ENCODE measurements around the gene HOXA9.

HOXA9 gene

GRCh38 chr7:27198138-27198841 is 33.0 kb upstream of the HOXA9 start:
- no peaks in the 10 kb centered on the region for H3K4me1 ChIP-seq (ENCODE audit: insufficient read depth, low read length)
- H3K4me3 ChIP-seq (ENCODE audit: low read length), result no peak overlapping the region
- H3K27me3 ChIP-seq (ENCODE audit: insufficient read depth, low read length), result peaks cover 81% of the 10 kb centered on the region
- no peak overlapping the region for H2AFZ ChIP-seq (ENCODE audit: low read depth, low read length)
- no peaks in the 10 kb centered on the region for H3K9me3 ChIP-seq (ENCODE audit: low read length)
- H3K36me3 ChIP-seq (ENCODE audit: insufficient read depth, low read length), result no peaks in the 10 kb centered on the region

DNA sequence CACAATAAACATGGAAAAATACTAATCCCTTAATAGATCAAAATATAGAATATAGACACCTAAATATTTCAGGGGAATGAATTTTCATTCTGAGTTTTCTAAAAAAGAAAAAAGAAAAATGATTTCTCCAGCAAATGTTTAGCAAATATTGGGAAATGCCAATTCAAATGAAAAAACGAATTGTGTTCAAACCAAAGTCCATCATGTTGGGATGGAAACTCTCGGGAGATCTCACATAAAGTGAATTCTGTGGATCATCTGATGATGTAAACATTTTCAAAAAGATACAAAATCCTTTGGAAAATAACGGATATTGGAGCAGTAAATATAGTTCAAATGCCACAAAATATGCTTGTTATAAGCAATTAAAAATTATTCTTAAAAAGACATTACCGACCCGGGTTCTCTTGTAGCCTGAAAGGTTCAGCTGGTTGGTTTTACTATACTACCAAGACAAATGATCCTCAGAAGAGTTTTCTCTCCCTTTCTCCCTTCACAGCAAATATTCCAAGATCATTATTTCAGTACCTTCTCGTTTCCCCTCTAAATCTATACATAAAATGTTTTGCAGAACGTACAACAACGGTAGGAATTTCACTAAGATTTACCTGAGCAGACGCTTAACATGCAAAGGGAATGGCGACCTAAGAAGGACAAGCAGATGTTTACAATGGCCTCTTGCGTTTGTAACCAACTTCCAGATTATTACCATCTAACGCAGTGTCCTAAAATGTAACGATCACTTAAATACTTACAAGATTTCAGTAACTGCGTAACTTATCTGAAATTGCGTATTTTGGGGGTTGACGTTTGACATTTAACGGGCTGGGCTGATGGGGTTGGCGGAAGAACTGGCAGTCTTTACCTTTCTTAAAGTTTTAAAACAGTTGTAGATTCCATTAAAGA is 32.1 kb upstream of the HOXA9 start:
- Histone ChIP-seq H3K27me3 (ENCODE audit: insufficient read depth, low read length) (peaks cover 82% of the 10 kb centered on the region), H3K9me3 (ENCODE audit: low read length) (no peaks in the 10 kb centered on the region), H3K4me1 (ENCODE audit: insufficient read depth, low read length) (no peaks in the 10 kb centered on the region), H3K36me3 (ENCODE audit: insufficient read depth, low read length) (no peaks in the 10 kb centered on the region), H2AFZ (ENCODE audit: low read depth, low read length) (no peak overlapping the region), H3K4me3 (ENCODE audit: low read length) (no peak overlapping the region)

GRCh38 chr7:27196287-27196767 is 31.0 kb upstream of the HOXA9 start:
- Histone ChIP-seq H3K27me3 (ENCODE audit: insufficient read depth, low read length) (peaks cover 83% of the 10 kb centered on the region), H3K4me3 (ENCODE audit: low read length) (no peak overlapping the region), H3K36me3 (ENCODE audit: insufficient read depth, low read length) (no peaks in the 10 kb centered on the region)

GRCh38 chr7:27194686-27195379 is 29.5 kb upstream of the HOXA9 start:
- Histone ChIP-seq H2AFZ (ENCODE audit: low read depth, low read length) (no peak overlapping the region), H3K9me3 (ENCODE audit: low read length) (no peaks in the 10 kb centered on the region), H3K36me3 (ENCODE audit: insufficient read depth, low read length) (no peaks in the 10 kb centered on the region), H3K27me3 (ENCODE audit: insufficient read depth, low read length) (peaks cover 83% of the 10 kb centered on the region), H3K4me1 (ENCODE audit: insufficient read depth, low read length) (no peaks in the 10 kb centered on the region), H3K4me3 (ENCODE audit: low read length) (no peak overlapping the region)

More at GRCh38 chr7:27196287-27196767, 31.0 kb upstream of the HOXA9 start:
- H3K9me3 ChIP-seq (ENCODE audit: low read length), result no peaks in the 10 kb centered on the region
- H2AFZ ChIP-seq (ENCODE audit: low read depth, low read length), result no peak overlapping the region
- H3K4me1 ChIP-seq (ENCODE audit: insufficient read depth, low read length), result no peaks in the 10 kb centered on the region

DNA sequence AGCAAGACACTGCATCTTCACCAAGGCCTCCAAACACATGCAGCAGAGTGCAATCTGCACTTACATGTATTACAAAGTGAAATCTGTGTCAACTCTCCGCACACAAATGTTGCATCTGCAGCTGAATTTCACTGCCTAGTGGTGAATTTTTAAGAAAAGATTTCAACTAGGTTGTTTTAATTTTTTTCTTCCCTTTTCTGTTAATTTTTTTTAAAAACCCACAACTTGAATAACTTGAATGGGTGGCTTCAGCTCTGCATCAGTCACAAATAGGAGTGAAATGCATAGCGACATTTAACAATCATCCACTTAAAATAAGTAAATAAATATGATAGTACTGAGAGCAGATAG is 28.6 kb upstream of the HOXA9 start:
- Histone ChIP-seq H3K4me1 (ENCODE audit: insufficient read depth, low read length) (no peaks in the 10 kb centered on the region), H3K4me3 (ENCODE audit: low read length) (no peak overlapping the region), H3K27me3 (ENCODE audit: insufficient read depth, low read length) (peaks cover 87% of the 10 kb centered on the region), H3K9me3 (ENCODE audit: low read length) (no peaks in the 10 kb centered on the region), H2AFZ (ENCODE audit: low read depth, low read length) (no peak overlapping the region), H3K36me3 (ENCODE audit: insufficient read depth, low read length) (no peaks in the 10 kb centered on the region)

DNA sequence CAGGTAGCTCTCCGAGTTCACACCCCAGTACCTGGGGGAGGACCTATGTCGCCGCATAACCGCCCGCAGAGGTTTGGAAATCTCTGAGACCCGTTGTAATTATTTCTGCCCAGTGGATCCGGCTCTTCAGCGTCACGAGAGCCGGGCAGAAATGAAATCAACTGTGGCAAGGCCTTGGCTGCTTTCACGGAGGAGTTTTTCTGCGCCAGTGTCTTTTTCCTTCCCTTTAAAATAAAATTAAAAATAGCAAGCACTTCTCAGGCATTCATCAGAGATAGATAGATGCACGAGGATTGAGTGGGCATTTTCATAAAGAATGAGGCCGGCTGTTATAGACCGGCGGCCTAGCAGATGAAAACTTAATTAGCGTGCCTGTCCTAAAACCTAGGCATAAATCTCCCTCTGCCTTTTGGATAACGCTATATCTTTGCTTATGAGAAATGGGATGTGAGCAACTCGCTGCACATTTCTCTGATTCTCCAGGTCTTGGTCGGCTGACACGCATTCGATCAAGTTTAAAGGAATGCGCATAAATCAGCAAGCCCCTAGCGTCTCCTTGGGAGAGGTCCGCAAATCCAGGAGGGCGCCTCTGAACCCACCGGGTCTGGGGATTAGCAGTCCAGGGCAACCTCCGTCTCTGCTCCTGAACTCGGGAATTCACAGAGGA is 28.1 kb upstream of the HOXA9 start:
- peak overlapping the region; percentile 36 for H2AFZ ChIP-seq (ENCODE audit: low read depth, low read length)
- H3K4me1 ChIP-seq (ENCODE audit: insufficient read depth, low read length), result no peaks in the 10 kb centered on the region
- H3K27me3 ChIP-seq (ENCODE audit: insufficient read depth, low read length), result peaks cover 87% of the 10 kb centered on the region
- no peaks in the 10 kb centered on the region for H3K36me3 ChIP-seq (ENCODE audit: insufficient read depth, low read length)
- no peak overlapping the region for H3K4me3 ChIP-seq (ENCODE audit: low read length)
- no peaks in the 10 kb centered on the region for H3K9me3 ChIP-seq (ENCODE audit: low read length)

DNA sequence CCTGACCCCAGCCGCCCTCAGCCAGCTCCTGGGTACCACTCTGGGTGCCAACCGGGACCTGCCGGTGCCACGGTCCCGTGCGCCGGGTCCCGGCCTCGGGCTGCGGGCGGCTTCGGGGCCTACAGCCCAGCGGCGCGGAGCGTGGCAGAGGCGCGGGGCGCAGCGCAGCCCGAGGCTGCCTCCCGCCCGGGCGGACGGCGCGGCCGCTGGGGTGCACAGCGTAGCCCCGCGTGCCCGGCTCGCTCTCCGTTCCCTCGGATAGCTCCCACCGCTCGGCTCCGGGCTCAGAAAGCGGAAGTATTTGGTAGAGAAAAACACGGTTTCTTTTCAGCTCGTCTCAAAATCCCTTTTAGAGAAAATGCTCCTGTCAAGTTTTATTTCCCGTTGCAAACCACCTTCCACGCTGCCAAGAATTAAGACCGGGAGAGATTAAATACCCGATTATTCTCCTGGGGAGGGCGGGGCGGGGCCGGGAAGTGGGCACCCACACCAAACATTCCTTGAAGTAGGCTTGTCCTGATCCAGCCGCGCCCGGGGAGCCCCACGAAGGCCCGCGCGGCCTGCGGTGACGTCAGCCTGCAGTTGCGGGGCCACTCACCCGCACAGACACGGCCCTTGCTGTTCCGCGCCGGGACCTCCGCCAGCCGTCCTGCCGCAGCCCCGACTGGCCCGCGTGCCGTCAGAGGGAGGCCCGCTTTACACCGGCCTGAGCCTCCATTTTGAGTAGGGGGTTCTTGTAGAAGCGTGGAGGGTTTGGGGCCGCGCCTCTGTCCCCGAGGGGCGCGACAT is 27.4 kb upstream of the HOXA9 start:
- H2AFZ ChIP-seq (ENCODE audit: low read depth, low read length), result peak overlapping the region; percentile 36
- H3K36me3 ChIP-seq (ENCODE audit: insufficient read depth, low read length), result no peaks in the 10 kb centered on the region
- H3K27me3 ChIP-seq (ENCODE audit: insufficient read depth, low read length), result peaks cover 87% of the 10 kb centered on the region
- no peaks in the 10 kb centered on the region for H3K9me3 ChIP-seq (ENCODE audit: low read length)
- H3K4me1 ChIP-seq (ENCODE audit: insufficient read depth, low read length), result no peaks in the 10 kb centered on the region
- no peak overlapping the region for H3K4me3 ChIP-seq (ENCODE audit: low read length)

DNA sequence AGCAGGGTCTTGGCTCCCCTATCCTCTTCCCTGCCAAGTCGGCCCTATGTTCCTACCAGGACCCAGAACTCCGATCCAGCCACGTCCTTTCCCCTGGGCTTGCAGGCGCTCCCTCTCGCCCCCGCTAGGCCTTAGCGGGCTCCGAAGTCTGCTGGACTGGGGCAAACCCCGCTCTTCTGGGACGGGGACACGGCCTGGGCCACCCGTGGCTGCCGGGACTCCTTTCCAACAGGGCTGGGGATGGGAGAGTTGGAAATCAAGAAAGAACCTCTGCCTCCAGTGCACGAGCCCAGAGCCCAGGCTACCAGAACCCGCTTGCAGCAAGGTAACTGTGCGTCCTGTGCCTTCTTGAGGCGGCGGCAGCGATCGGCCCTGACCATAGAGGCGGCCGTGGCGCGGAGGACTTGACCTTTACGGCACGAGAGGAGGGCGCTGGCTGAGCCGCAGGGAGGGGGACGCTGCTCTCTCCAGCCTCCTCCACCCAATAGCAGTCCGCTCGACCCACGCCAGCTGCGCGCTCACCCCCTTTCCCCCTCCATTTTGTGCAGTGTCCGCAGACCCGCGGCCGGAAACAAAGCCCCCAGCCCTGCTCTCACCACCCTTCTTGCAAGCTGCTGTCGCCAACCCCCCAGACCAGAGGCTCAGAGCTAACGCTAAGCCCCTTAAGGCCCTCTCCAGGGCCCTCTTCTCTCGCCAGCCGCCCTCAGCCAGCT is 26.7 kb upstream of the HOXA9 start:
- Histone ChIP-seq H3K27me3 (ENCODE audit: insufficient read depth, low read length) (peaks cover 88% of the 10 kb centered on the region), H3K4me1 (ENCODE audit: insufficient read depth, low read length) (no peaks in the 10 kb centered on the region), H3K4me3 (ENCODE audit: low read length) (no peak overlapping the region), H2AFZ (ENCODE audit: low read depth, low read length) (no peak overlapping the region), H3K36me3 (ENCODE audit: insufficient read depth, low read length) (no peaks in the 10 kb centered on the region), H3K9me3 (ENCODE audit: low read length) (no peaks in the 10 kb centered on the region)

GRCh38 chr7:27191161-27191731 is 25.9 kb upstream of the HOXA9 start:
- no peak overlapping the region for H3K4me3 ChIP-seq (ENCODE audit: low read length)
- H3K9me3 ChIP-seq (ENCODE audit: low read length), result no peaks in the 10 kb centered on the region
- no peaks in the 10 kb centered on the region for H3K36me3 ChIP-seq (ENCODE audit: insufficient read depth, low read length)
- no peaks in the 10 kb centered on the region for H3K4me1 ChIP-seq (ENCODE audit: insufficient read depth, low read length)
- H2AFZ ChIP-seq (ENCODE audit: low read depth, low read length), result no peak overlapping the region
- peaks cover 95% of the 10 kb centered on the region for H3K27me3 ChIP-seq (ENCODE audit: insufficient read depth, low read length)

- no peaks in the 10 kb centered on the region for H3K4me1 ChIP-seq (ENCODE audit: insufficient read depth, low read length)
- no peaks in the 10 kb centered on the region for H3K36me3 ChIP-seq (ENCODE audit: insufficient read depth, low read length)
- peaks cover 100% of the 10 kb centered on the region for H3K27me3 ChIP-seq (ENCODE audit: insufficient read depth, low read length)
- H3K9me3 ChIP-seq (ENCODE audit: low read length), result no peaks in the 10 kb centered on the region
- no peak overlapping the region for H2AFZ ChIP-seq (ENCODE audit: low read depth, low read length)
- H3K4me3 ChIP-seq (ENCODE audit: low read length), result no peak overlapping the region
These were observed 24.8 kb upstream of the HOXA9 start for GRCh38 chr7:27189997-27190748.

All from neuron (in vitro differentiated cells).